Activated T-cell treated with anti-CD3 and anti-CD28 coated beads, Interleukin-2, amount 50 U/mL, for 24 hours (primary cell): ENCODE measurements around the gene C17orf78.
"Not testable (repeated sequence)": the region's sequence is repeated elsewhere in the genome, so short reads cannot be mapped to it uniquely, and the experiment has no call there.

Source experiments
- DNase-seq: peaks from one replicate; pipeline ENCODE4 v3.0.0-alpha.2; 2020
- H3K27ac Mint-ChIP-seq: 2 replicates; pipeline ENCODE4 v1.8.0; 2020; ENCODE audit warnings: mild to moderate bottlenecking, mixed read lengths
- H3K27me3 Mint-ChIP-seq: 2 replicates; pipeline ENCODE4 v1.8.0; 2020; ENCODE audit warnings: mixed read lengths
- H3K36me3 Mint-ChIP-seq: 2 replicates; pipeline ENCODE4 v1.8.0; 2020; ENCODE audit warnings: low read depth, mixed read lengths
- H3K4me1 Mint-ChIP-seq: 2 replicates; pipeline ENCODE4 v1.8.0; 2020; ENCODE audit warnings: low read depth, mixed read lengths
- H3K4me3 Mint-ChIP-seq: 2 replicates; pipeline ENCODE4 v1.8.0; 2020; ENCODE audit warnings: mild to moderate bottlenecking, moderate library complexity, mixed read lengths
- H3K9me3 Mint-ChIP-seq: 2 replicates; pipeline ENCODE4 v1.8.0; 2020; ENCODE audit warnings: mixed read lengths

The C17orf78 gene

DNA sequence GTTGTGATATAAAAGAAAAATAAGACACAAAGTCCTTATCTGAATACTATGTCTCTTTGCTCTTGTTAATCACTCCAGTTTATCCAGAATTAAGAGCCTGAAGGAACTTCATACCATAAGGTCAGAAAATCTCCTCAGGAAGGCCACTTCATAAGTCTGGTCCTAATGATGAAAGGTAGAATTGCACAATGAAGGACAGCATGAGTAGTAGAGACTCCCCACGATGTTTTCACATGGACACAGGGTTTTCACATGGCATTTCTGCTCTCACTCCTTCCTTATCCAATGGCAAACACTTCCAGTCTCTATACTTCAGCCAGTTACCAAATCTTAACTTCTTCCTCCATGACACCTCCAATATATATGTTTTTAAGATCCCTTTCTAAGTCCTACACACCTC is 10.2 kb upstream of the C17orf78 start:
- H3K36me3 Mint-ChIP-seq = no peaks in the 10 kb centered on the region
- H3K27me3 Mint-ChIP-seq = no peaks in the 10 kb centered on the region
- no peak overlapping the region for H3K27ac Mint-ChIP-seq
- H3K4me3 Mint-ChIP-seq = no peak overlapping the region
- H3K9me3 Mint-ChIP-seq = no peaks in the 10 kb centered on the region
- no peaks in the 10 kb centered on the region for H3K4me1 Mint-ChIP-seq
- no peak for DNase-seq

DNA sequence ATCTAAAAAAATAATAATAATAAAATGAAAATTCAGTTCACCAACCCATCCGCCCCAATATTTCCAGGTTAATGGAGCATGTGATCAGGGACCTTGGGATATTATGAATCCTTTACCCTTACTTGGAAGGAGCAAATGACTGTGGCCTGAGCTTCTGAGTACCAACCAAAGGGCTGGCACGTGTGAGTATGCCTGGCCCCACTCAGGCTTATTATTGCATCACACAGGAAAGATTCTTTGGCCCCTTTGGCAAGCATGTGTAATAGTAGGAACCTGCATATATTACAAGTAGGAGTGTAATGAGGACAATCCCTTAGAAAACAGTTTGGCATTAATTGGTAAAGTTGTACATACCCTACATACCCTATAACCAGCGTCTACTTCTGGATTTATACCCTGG is 7.2 kb upstream of the C17orf78 start:
- DNase-seq = no peak
- H3K27me3 Mint-ChIP-seq = no peaks in the 10 kb centered on the region
- H3K36me3 Mint-ChIP-seq = no peaks in the 10 kb centered on the region
- no peaks in the 10 kb centered on the region for H3K9me3 Mint-ChIP-seq
- H3K4me3 Mint-ChIP-seq = no peak overlapping the region
- peaks cover 4% of the 10 kb centered on the region for H3K4me1 Mint-ChIP-seq
- H3K27ac Mint-ChIP-seq = no peak overlapping the region

DNA sequence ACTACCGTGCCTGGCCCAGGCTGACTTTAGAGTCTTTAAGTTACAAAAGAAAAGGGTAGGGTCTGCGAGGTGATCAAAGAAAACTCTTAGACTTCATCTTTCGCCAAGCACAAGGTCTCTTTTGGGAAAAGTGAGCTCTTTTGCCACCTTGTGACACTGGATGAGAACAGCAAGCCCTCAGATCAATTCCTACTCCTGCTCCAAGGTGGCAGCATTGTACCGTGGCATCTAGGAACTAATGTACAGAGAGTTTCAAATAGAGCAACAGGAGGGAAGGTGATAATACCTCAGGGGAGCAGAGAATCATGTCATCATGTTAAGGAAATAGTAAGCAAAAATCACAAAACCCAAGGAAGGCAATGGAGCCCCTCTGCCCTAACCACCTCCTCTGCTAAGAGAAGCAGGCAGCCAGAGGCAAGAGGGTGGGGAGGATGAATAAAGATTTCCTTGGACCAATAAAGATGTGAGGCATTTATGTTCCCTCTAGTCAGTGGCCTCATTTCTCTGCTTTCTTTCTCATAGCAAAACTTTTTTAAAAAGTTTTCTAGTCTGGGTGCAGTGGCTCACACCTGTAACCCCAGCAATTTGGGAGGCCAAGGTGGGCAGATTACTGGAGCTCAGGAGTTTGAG is 2.1 kb upstream of the C17orf78 start:
- Mint-ChIP-seq H3K36me3 (no peaks in the 10 kb centered on the region), H3K27me3 (no peaks in the 10 kb centered on the region), H3K27ac (no peak overlapping the region), H3K4me3 (no peak overlapping the region), H3K4me1 (peaks cover 5% of the 10 kb centered on the region), H3K9me3 (no peaks in the 10 kb centered on the region)
- DNase-seq = peak; percentile 68

GRCh38 chr17:37382056-37382455 is 6.3 kb downstream of the C17orf78 start:
- H3K36me3 Mint-ChIP-seq = no peaks in the 10 kb centered on the region
- no peak overlapping the region for H3K4me3 Mint-ChIP-seq
- H3K4me1 Mint-ChIP-seq = no peaks in the 10 kb centered on the region
- no peaks in the 10 kb centered on the region for H3K27me3 Mint-ChIP-seq
- no peak overlapping the region for H3K27ac Mint-ChIP-seq
- H3K9me3 Mint-ChIP-seq = no peaks in the 10 kb centered on the region
- DNase-seq = no peak

GRCh38 chr17:37384560-37385149 is 8.9 kb downstream of the C17orf78 start:
- Mint-ChIP-seq H3K36me3 (peaks cover 8% of the 10 kb centered on the region), H3K4me3 (no peak overlapping the region), H3K9me3 (no peaks in the 10 kb centered on the region), H3K27me3 (no peaks in the 10 kb centered on the region), H3K4me1 (no peaks in the 10 kb centered on the region), H3K27ac (no peak overlapping the region)
- no peak for DNase-seq

DNA sequence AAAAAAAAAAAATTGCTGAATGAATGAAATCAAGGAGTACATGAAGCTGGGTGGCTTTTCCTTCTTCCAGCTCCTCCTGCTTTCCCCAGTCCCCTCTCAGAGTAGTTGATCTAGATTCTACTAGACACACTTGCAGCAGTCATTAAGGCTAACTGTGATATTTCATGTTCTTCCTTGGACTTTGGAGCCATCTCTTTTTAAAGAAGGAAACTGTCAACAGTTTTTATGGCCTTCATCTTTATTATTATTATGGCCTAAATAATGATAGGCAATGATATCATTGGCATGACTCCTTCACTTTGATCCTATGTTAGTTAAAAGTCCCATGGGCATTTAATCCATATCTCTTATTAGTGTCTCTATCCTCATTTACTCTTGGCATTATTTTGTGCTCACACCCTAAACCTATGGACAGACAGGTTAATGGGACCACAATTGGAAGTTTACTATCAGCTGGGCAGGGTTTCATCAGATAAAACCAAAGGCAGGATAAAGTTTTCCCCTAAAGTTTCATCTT is 9.7 kb downstream of the C17orf78 start:
- Mint-ChIP-seq H3K36me3 (peaks cover 8% of the 10 kb centered on the region), H3K9me3 (no peaks in the 10 kb centered on the region), H3K4me1 (no peaks in the 10 kb centered on the region), H3K27me3 (no peaks in the 10 kb centered on the region), H3K27ac (no peak overlapping the region), H3K4me3 (no peak overlapping the region)
- no peak for DNase-seq

GRCh38 chr17:37386462-37386861 is 10.7 kb downstream of the C17orf78 start:
- Mint-ChIP-seq H3K4me1 (peaks cover 4% of the 10 kb centered on the region), H3K27ac (no peak overlapping the region), H3K27me3 (no peaks in the 10 kb centered on the region)

GRCh38 chr17:37388266-37388665 is 12.5 kb downstream of the C17orf78 start:
- H3K9me3 Mint-ChIP-seq = no peaks in the 10 kb centered on the region
- H3K4me3 Mint-ChIP-seq = no peak overlapping the region
- H3K27me3 Mint-ChIP-seq = no peaks in the 10 kb centered on the region
- peaks cover 19% of the 10 kb centered on the region for H3K4me1 Mint-ChIP-seq
- no peak for DNase-seq
- H3K27ac Mint-ChIP-seq = no peak overlapping the region
- peaks cover 8% of the 10 kb centered on the region for H3K36me3 Mint-ChIP-seq

More at GRCh38 chr17:37386462-37386861, 10.7 kb downstream of the C17orf78 start:
- Mint-ChIP-seq H3K36me3 (peaks cover 8% of the 10 kb centered on the region), H3K4me3 (no peak overlapping the region), H3K9me3 (no peaks in the 10 kb centered on the region)
- DNase-seq = no peak

GRCh38 chr17:37389160-37389559 is 13.4 kb downstream of the C17orf78 start:
- H3K9me3 Mint-ChIP-seq = no peaks in the 10 kb centered on the region
- peaks cover 8% of the 10 kb centered on the region for H3K36me3 Mint-ChIP-seq
- no peaks in the 10 kb centered on the region for H3K27me3 Mint-ChIP-seq
- H3K4me3 Mint-ChIP-seq = no peak overlapping the region
- H3K4me1 Mint-ChIP-seq = peaks cover 21% of the 10 kb centered on the region
- no peak for DNase-seq
- H3K27ac Mint-ChIP-seq = no peak overlapping the region

- no peak overlapping the region for H3K27ac Mint-ChIP-seq
- no peak overlapping the region for H3K4me3 Mint-ChIP-seq
- no peaks in the 10 kb centered on the region for H3K9me3 Mint-ChIP-seq
- DNase-seq = no peak
- peaks cover 21% of the 10 kb centered on the region for H3K4me1 Mint-ChIP-seq
- no peaks in the 10 kb centered on the region for H3K27me3 Mint-ChIP-seq
- H3K36me3 Mint-ChIP-seq = peaks cover 8% of the 10 kb centered on the region
Observed at GRCh38 chr17:37391146-37391545, 15.4 kb downstream of the C17orf78 start.

DNA sequence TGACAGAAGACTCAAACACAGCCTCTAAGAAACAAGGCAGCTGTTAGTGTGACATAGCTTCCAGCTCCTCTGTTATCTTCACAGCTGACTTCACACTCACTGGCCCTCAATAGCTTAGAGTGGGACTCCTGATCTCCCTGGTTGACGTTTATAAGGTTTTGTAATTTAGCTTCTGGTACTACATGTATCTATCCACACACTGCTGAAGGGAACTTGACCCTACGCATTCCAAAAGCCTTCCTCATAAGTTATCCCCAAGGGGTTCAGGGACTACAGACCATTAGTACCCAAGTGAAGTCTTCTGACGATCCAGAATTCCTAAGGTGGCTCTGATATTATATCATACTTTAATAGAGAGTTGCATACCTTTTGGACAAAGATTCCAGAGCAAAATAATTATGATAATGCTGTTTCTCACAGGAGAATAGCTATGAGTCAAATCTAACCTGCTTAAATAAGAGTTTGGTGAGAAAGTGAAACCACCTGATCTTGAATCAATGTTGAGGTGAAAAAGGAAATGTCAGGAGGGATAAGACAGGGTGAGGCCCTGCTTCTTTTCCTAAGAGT is 16.3 kb downstream of the C17orf78 start:
- H3K36me3 Mint-ChIP-seq = peaks cover 8% of the 10 kb centered on the region
- no peaks in the 10 kb centered on the region for H3K9me3 Mint-ChIP-seq
- DNase-seq = no peak
- no peaks in the 10 kb centered on the region for H3K27me3 Mint-ChIP-seq
- peaks cover 21% of the 10 kb centered on the region for H3K4me1 Mint-ChIP-seq
- peak overlapping the region; percentile 50 for H3K27ac Mint-ChIP-seq
- H3K4me3 Mint-ChIP-seq = no peak overlapping the region

DNA sequence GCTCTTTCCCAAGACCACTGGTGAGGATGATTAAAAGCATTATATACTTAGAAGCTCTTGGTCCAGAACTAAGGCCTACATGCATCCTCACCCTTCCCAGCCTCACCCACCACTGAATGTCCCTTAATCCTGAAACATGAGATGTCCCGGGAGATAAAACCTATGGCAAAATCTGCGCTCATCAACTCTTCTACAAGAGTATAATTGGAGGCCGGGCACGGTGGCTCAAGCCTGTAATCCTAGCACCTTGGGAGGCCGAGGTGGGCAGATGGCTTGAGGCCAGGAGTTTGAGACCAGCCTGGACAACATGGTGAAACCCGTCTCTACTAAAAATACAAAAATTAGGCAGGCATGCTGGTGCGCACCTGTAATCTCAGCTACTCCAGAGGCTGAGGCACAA is 17.6 kb downstream of the C17orf78 start:
- H3K4me1 Mint-ChIP-seq = peaks cover 24% of the 10 kb centered on the region
- peak overlapping the region; percentile 16 for H3K27ac Mint-ChIP-seq
- DNase-seq = no peak
- no peaks in the 10 kb centered on the region for H3K9me3 Mint-ChIP-seq
- no peaks in the 10 kb centered on the region for H3K27me3 Mint-ChIP-seq
- H3K36me3 Mint-ChIP-seq = peaks cover 4% of the 10 kb centered on the region
- no peak overlapping the region for H3K4me3 Mint-ChIP-seq

- Mint-ChIP-seq H3K4me1 (peaks cover 23% of the 10 kb centered on the region), H3K9me3 (no peaks in the 10 kb centered on the region), H3K27me3 (no peaks in the 10 kb centered on the region), H3K4me3 (no peak overlapping the region), H3K27ac (no peak overlapping the region), H3K36me3 (peaks cover 19% of the 10 kb centered on the region)
- no peak for DNase-seq
Observed at GRCh38 chr17:37399265-37399803, 23.5 kb downstream of the C17orf78 start.

- H3K36me3 Mint-ChIP-seq = peaks cover 30% of the 10 kb centered on the region
- DNase-seq = no peak
- peaks cover 33% of the 10 kb centered on the region for H3K4me1 Mint-ChIP-seq
- no peaks in the 10 kb centered on the region for H3K9me3 Mint-ChIP-seq
- no peak overlapping the region for H3K27ac Mint-ChIP-seq
- H3K27me3 Mint-ChIP-seq = no peaks in the 10 kb centered on the region
- no peak overlapping the region for H3K4me3 Mint-ChIP-seq
Observed at GRCh38 chr17:37400505-37400904, 24.7 kb downstream of the C17orf78 start.

GRCh38 chr17:37405522-37405921 is 29.7 kb downstream of the C17orf78 start:
- not testable (repeated sequence) for H3K27me3 Mint-ChIP-seq, DNase-seq, H3K9me3 Mint-ChIP-seq
- H3K4me3 Mint-ChIP-seq = peak overlapping the region; percentile 96
- H3K4me1 Mint-ChIP-seq = peaks cover 48% of the 10 kb centered on the region
- peak overlapping the region; percentile 97 for H3K27ac Mint-ChIP-seq
- peaks cover 72% of the 10 kb centered on the region for H3K36me3 Mint-ChIP-seq
